Measurements from ENCODE around the gene VSIR. TPM values are rescaled to one million over a fixed set of nuclear protein-coding genes. Genes with fewer than 3 reads are reported as not detected.

VSIR gene
- total and polyA plus RNA-seq, 10 donors: 34.5 to 512 (median 299) TPM

- no peaks in the 10 kb centered on the region for H3K27me3 ChIP-seq (replicated peaks in 1 of 7)
- peaks cover 0 to 17% (median 8%) of the 10 kb centered on the region in 6 donors for H3K4me1 ChIP-seq
- H3K36me3 ChIP-seq: no peaks in the 10 kb centered on the region
- WGBS, 5 donors: 58 to 75% (median 72%) methylated on average over 13 to 17 of the region's 17 CpGs
- H3K9me3 ChIP-seq: no peaks in the 10 kb centered on the region
- intact Hi-C loops (cut with DNase I; ENCODE audit: low total_unique reads): no loop called here
- H3K27ac ChIP-seq: no peak overlapping the region
- TF ChIP-seq POLR2AphosphoS5 (IDR thresholded peaks at IDR 0.05) (peak in 2 of 3 donors; percentile 20 to 48), CTCF (IDR thresholded peaks at IDR 0.05 in 8 of 11, conservative IDR thresholded peaks at IDR 0.05 in 3 of 11) (peak in 1 of 11 experiments; percentile 11), POLR2A (IDR thresholded peaks at IDR 0.05) (no peak)
- DNase-seq: no peak
- peak overlapping the region in 1 of 8 donors; percentile 1 for H3K4me3 ChIP-seq
Measured at GRCh38 chr10:71790749-71791440, 17.6 kb upstream of the VSIR start.

GRCh38 chr10:71789871-71790270 is 16.6 kb upstream of the VSIR start:
- Histone ChIP-seq H3K4me1 (peaks cover 0 to 17% (median 8%) of the 10 kb centered on the region in 6 donors), H3K27ac (no peak overlapping the region), H3K27me3 (replicated peaks in 1 of 7) (no peaks in the 10 kb centered on the region), H3K9me3 (no peaks in the 10 kb centered on the region), H3K4me3 (no peak overlapping the region), H3K36me3 (no peaks in the 10 kb centered on the region)
- DNase-seq: peak; percentile 73
- intact Hi-C loops (cut with DNase I; ENCODE audit: low total_unique reads): no loop called here
- TF ChIP-seq POLR2A (IDR thresholded peaks at IDR 0.05): no peak
- WGBS, 5 donors: 87 to 96% (median 91%) methylated on average over 7 to 10 of the region's 10 CpGs

GRCh38 chr10:71788954-71789353 is 15.6 kb upstream of the VSIR start:
- DNase-seq: peak; percentile 56
- no peak for TF ChIP-seq CTCF (IDR thresholded peaks at IDR 0.05 in 8 of 11, conservative IDR thresholded peaks at IDR 0.05 in 3 of 11)
- TF ChIP-seq POLR2A (IDR thresholded peaks at IDR 0.05): no peak
- no peak for TF ChIP-seq POLR2AphosphoS5 (IDR thresholded peaks at IDR 0.05)
- 92 to 100% (median 94%) methylated on average over 2 to 8 of the region's 8 CpGs for WGBS, 5 donors
- H3K36me3 ChIP-seq: no peaks in the 10 kb centered on the region
- no peak overlapping the region for H3K27ac ChIP-seq
- H3K27me3 ChIP-seq (replicated peaks in 1 of 7): no peaks in the 10 kb centered on the region
- H3K4me3 ChIP-seq: no peak overlapping the region
- peaks cover 0 to 20% (median 8%) of the 10 kb centered on the region in 6 donors for H3K4me1 ChIP-seq
- H3K9me3 ChIP-seq: no peaks in the 10 kb centered on the region
- intact Hi-C loops (cut with DNase I; ENCODE audit: low total_unique reads): no loop called here

- no peaks in the 10 kb centered on the region for H3K27me3 ChIP-seq (replicated peaks in 1 of 7)
- WGBS, 5 donors: 90 to 98% (median 95%) methylated on average over 18 of the region's 18 CpGs
- H3K9me3 ChIP-seq: no peaks in the 10 kb centered on the region
- no peak overlapping the region for H3K4me3 ChIP-seq
- peaks cover 7 to 46% (median 26%) of the 10 kb centered on the region in 6 donors for H3K4me1 ChIP-seq
- no peak overlapping the region for H3K27ac ChIP-seq
- intact Hi-C loops (cut with DNase I; ENCODE audit: low total_unique reads): no loop called here
- no peaks in the 10 kb centered on the region for H3K36me3 ChIP-seq
- DNase-seq: peak; percentile 68
- TF ChIP-seq POLR2AphosphoS5 (IDR thresholded peaks at IDR 0.05) (no peak), CTCF (IDR thresholded peaks at IDR 0.05 in 8 of 11, conservative IDR thresholded peaks at IDR 0.05 in 3 of 11) (no peak), POLR2A (IDR thresholded peaks at IDR 0.05) (no peak)
Measured at GRCh38 chr10:71784679-71785272, 11.5 kb upstream of the VSIR start.
